ENCODE data around the gene VPS33A. TPM values are rescaled to one million over a fixed set of nuclear protein-coding genes. Genes with fewer than 3 reads are reported as not detected.

Gene VPS33A
- total RNA-seq, 1 experiment from 2014 or later, result 37.6 TPM

DNA sequence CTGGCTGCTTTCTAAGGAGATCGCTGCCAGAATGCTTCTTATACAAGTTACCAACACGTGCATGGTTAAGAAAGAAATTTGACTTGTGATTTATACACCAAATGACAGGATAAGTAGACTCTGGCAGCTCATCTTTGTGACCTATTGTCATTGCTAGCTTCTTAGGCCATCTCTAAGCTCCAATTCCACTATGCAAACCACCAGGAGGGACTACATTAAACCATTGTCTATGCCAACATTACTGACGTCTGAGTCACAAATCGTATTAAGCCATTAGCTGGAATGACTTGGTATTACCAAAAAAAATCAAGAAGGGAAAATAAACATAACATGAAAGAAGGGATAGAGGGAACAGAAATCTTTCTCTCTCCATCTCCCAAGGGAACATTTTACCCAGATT is 15.8 kb upstream of the VPS33A start:
- Mint-ChIP-seq H3K4me3 (no peak overlapping the region), H3K4me1 (0 out of 2 replicates have a peak, but pooled peaks cover 4% of the 10 kb centered on the region), H3K27ac (no peak overlapping the region), H3K9me3 (no peaks in the 10 kb centered on the region), H3K27me3 (ENCODE audit: low read depth) (no peaks in the 10 kb centered on the region), H3K36me3 (no peaks in the 10 kb centered on the region)
- ATAC-seq, result no peak
- ChIA-PET CTCF (no interaction called here), POLR2A (no interaction called here)
- TF ChIP-seq, protein P1, sequence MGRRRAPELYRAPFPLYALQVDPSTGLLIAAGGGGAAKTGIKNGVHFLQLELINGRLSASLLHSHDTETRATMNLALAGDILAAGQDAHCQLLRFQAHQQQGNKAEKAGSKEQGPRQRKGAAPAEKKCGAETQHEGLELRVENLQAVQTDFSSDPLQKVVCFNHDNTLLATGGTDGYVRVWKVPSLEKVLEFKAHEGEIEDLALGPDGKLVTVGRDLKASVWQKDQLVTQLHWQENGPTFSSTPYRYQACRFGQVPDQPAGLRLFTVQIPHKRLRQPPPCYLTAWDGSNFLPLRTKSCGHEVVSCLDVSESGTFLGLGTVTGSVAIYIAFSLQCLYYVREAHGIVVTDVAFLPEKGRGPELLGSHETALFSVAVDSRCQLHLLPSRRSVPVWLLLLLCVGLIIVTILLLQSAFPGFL (CRISPR knock-in tag; IDR thresholded peaks at IDR 0.05; ENCODE audit: borderline replicate concordance), result no peak
- TF ChIP-seq, protein P2, sequence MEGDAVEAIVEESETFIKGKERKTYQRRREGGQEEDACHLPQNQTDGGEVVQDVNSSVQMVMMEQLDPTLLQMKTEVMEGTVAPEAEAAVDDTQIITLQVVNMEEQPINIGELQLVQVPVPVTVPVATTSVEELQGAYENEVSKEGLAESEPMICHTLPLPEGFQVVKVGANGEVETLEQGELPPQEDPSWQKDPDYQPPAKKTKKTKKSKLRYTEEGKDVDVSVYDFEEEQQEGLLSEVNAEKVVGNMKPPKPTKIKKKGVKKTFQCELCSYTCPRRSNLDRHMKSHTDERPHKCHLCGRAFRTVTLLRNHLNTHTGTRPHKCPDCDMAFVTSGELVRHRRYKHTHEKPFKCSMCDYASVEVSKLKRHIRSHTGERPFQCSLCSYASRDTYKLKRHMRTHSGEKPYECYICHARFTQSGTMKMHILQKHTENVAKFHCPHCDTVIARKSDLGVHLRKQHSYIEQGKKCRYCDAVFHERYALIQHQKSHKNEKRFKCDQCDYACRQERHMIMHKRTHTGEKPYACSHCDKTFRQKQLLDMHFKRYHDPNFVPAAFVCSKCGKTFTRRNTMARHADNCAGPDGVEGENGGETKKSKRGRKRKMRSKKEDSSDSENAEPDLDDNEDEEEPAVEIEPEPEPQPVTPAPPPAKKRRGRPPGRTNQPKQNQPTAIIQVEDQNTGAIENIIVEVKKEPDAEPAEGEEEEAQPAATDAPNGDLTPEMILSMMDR (IDR thresholded peaks at IDR 0.05), result no peak
- TF ChIP-seq ESRRA (CRISPR knock-in tag; IDR thresholded peaks at IDR 0.05; ENCODE audit: borderline replicate concordance), result no peak
- no peak for TF ChIP-seq IRF2 (CRISPR knock-in tag; IDR thresholded peaks at IDR 0.05; ENCODE audit: borderline replicate concordance, low read depth)
- TF ChIP-seq, protein P3, sequence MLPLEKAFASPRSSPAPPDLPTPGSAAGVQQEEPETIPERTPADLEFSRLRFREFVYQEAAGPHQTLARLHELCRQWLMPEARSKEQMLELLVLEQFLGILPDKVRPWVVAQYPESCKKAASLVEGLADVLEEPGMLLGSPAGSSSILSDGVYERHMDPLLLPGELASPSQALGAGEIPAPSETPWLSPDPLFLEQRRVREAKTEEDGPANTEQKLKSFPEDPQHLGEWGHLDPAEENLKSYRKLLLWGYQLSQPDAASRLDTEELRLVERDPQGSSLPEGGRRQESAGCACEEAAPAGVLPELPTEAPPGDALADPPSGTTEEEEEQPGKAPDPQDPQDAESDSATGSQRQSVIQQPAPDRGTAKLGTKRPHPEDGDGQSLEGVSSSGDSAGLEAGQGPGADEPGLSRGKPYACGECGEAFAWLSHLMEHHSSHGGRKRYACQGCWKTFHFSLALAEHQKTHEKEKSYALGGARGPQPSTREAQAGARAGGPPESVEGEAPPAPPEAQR (CRISPR knock-in tag; IDR thresholded peaks at IDR 0.05), result no peak
- TF ChIP-seq FOXP1 (CRISPR knock-in tag; IDR thresholded peaks at IDR 0.05; ENCODE audit: borderline replicate concordance), result no peak
- no peak for TF ChIP-seq ZBTB21 (CRISPR knock-in tag; IDR thresholded peaks at IDR 0.05; ENCODE audit: borderline replicate concordance)
- TF ChIP-seq, protein P4, sequence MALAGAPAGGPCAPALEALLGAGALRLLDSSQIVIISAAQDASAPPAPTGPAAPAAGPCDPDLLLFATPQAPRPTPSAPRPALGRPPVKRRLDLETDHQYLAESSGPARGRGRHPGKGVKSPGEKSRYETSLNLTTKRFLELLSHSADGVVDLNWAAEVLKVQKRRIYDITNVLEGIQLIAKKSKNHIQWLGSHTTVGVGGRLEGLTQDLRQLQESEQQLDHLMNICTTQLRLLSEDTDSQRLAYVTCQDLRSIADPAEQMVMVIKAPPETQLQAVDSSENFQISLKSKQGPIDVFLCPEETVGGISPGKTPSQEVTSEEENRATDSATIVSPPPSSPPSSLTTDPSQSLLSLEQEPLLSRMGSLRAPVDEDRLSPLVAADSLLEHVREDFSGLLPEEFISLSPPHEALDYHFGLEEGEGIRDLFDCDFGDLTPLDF (CRISPR knock-in tag; IDR thresholded peaks at IDR 0.05), result no peak
- no peak for TF ChIP-seq ATF1 (CRISPR knock-in tag; IDR thresholded peaks at IDR 0.05)
- TF ChIP-seq, protein P5, sequence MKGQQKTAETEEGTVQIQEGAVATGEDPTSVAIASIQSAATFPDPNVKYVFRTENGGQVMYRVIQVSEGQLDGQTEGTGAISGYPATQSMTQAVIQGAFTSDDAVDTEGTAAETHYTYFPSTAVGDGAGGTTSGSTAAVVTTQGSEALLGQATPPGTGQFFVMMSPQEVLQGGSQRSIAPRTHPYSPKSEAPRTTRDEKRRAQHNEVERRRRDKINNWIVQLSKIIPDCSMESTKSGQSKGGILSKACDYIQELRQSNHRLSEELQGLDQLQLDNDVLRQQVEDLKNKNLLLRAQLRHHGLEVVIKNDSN (CRISPR knock-in tag; IDR thresholded peaks at IDR 0.05), result no peak
- TF ChIP-seq ZNF138 (CRISPR knock-in tag; conservative IDR thresholded peaks at IDR 0.05), result no peak
- TF ChIP-seq CREM (CRISPR knock-in tag; IDR thresholded peaks at IDR 0.05), result no peak
- no peak for TF ChIP-seq NR2C2 (CRISPR knock-in tag; IDR thresholded peaks at IDR 0.05)
- TF ChIP-seq CBFB (CRISPR knock-in tag; IDR thresholded peaks at IDR 0.05; ENCODE audit: low read depth), result no peak
- TF ChIP-seq, protein P6, sequence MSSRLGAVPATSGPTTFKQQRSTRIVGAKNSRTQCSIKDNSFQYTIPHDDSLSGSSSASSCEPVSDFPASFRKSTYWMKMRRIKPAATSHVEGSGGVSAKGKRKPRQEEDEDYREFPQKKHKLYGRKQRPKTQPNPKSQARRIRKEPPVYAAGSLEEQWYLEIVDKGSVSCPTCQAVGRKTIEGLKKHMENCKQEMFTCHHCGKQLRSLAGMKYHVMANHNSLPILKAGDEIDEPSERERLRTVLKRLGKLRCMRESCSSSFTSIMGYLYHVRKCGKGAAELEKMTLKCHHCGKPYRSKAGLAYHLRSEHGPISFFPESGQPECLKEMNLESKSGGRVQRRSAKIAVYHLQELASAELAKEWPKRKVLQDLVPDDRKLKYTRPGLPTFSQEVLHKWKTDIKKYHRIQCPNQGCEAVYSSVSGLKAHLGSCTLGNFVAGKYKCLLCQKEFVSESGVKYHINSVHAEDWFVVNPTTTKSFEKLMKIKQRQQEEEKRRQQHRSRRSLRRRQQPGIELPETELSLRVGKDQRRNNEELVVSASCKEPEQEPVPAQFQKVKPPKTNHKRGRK (CRISPR knock-in tag; IDR thresholded peaks at IDR 0.05; ENCODE audit: borderline replicate concordance), result no peak
- no peak for DNase-seq (ENCODE audit: low spot score)

DNA sequence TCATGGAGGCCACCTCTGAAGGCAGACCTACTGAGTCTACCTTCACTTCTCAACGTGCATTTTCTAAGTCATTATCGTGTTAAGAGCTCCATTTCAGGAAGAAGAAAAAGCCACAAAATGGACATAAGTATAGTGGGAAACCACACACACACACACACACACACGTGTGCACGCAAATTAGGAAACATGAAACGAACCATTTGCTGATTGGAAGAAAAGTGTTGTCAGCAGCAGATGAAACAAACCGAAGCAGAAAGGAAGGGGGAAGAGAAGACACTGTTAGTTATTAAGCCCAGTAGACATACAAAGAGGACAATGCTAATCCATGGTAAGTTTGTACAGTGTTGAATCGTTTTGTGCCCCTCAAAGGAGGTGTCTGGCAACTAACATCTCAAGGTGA is 9.9 kb upstream of the VPS33A start:
- CTCF ChIA-PET, result no interaction called here
- no peak for ATAC-seq
- TF ChIP-seq JUN (CRISPR knock-in tag; IDR thresholded peaks at IDR 0.05) (no peak), IRF2 (CRISPR knock-in tag; IDR thresholded peaks at IDR 0.05; ENCODE audit: borderline replicate concordance, low read depth) (no peak), GTF2I (CRISPR knock-in tag; conservative IDR thresholded peaks at IDR 0.05) (no peak), SOX15 (CRISPR knock-in tag; IDR thresholded peaks at IDR 0.05) (no peak), OVOL2 (CRISPR knock-in tag; IDR thresholded peaks at IDR 0.05; ENCODE audit: borderline replicate concordance) (no peak), KAT7 (CRISPR knock-in tag; IDR thresholded peaks at IDR 0.05; ENCODE audit: borderline replicate concordance) (no peak), EMX1 (CRISPR knock-in tag; IDR thresholded peaks at IDR 0.05) (no peak)
- TF ChIP-seq, protein P7, sequence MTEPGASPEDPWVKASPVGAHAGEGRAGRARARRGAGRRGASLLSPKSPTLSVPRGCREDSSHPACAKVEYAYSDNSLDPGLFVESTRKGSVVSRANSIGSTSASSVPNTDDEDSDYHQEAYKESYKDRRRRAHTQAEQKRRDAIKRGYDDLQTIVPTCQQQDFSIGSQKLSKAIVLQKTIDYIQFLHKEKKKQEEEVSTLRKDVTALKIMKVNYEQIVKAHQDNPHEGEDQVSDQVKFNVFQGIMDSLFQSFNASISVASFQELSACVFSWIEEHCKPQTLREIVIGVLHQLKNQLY (CRISPR knock-in tag; IDR thresholded peaks at IDR 0.05), result no peak
- TF ChIP-seq, protein P8, sequence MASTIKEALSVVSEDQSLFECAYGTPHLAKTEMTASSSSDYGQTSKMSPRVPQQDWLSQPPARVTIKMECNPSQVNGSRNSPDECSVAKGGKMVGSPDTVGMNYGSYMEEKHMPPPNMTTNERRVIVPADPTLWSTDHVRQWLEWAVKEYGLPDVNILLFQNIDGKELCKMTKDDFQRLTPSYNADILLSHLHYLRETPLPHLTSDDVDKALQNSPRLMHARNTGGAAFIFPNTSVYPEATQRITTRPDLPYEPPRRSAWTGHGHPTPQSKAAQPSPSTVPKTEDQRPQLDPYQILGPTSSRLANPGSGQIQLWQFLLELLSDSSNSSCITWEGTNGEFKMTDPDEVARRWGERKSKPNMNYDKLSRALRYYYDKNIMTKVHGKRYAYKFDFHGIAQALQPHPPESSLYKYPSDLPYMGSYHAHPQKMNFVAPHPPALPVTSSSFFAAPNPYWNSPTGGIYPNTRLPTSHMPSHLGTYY (CRISPR knock-in tag; IDR thresholded peaks at IDR 0.05), result no peak
- TF ChIP-seq, protein P1 (CRISPR knock-in tag; IDR thresholded peaks at IDR 0.05; ENCODE audit: borderline replicate concordance), result no peak
- TF ChIP-seq, protein P3 (CRISPR knock-in tag; IDR thresholded peaks at IDR 0.05), result no peak

More for the DNA sequence above, 9.9 kb upstream of the VPS33A start:
- POLR2A ChIA-PET, result no interaction called here
- Mint-ChIP-seq H3K36me3 (no peaks in the 10 kb centered on the region), H3K27ac (no peak overlapping the region), H3K9me3 (no peaks in the 10 kb centered on the region), H3K4me1 (0 out of 2 replicates have a peak, but pooled peaks cover 4% of the 10 kb centered on the region), H3K27me3 (ENCODE audit: low read depth) (no peaks in the 10 kb centered on the region), H3K4me3 (no peak overlapping the region)
- DNase-seq (ENCODE audit: low spot score), result no peak
